Erythroblast (primary cell): ENCODE data around the gene IFI44.

ENCODE experiments used
- GATA1 ChIP-seq: IDR thresholded peaks from 2 replicates; pipeline ENCODE4 v1.6.1; 2011; ENCODE audit warnings: low read depth, mild to moderate bottlenecking, control low read depth, low read length, moderate library complexity
- POLR2A ChIP-seq: IDR thresholded peaks from 2 replicates; pipeline ENCODE4 v1.6.1; 2011; ENCODE audit warnings: mild to moderate bottlenecking, low read length

DNA sequence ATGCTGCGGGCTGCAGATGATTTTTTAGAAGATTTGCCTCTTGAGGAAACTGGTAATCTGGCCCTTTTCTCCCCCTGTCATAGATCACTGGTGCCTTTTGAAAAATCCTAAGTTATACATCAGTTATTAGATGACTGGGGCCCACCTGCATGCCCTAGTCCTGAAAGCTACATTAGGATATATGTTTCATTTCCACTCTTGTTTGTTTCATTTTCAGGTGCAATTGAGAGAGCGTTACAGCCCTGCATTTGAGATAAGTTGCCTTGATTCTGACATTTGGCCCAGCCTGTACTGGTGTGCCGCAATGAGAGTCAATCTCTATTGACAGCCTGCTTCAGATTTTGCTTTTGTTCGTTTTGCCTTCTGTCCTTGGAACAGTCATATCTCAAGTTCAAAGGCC is 8.1 kb upstream of the IFI44 start:
- TF ChIP-seq POLR2A (no peak), GATA1 (no peak)
